NCI-H748 (cell line): Measurements from ENCODE around the gene SPAG6.
A peak's percentile ranks its signal among the peaks of the same experiment; 100 is the strongest.
"Not testable (repeated sequence)": the region's sequence is repeated elsewhere in the genome, so short reads cannot be mapped to it uniquely, and the experiment has no call there.

Experiments used
- DNase-seq: peaks from one replicate; lab custom pipeline; 2025; ENCODE audit not compliant: unreplicated experiment; lab: John Stamatoyannopoulos, UW

SPAG6 gene

DNA sequence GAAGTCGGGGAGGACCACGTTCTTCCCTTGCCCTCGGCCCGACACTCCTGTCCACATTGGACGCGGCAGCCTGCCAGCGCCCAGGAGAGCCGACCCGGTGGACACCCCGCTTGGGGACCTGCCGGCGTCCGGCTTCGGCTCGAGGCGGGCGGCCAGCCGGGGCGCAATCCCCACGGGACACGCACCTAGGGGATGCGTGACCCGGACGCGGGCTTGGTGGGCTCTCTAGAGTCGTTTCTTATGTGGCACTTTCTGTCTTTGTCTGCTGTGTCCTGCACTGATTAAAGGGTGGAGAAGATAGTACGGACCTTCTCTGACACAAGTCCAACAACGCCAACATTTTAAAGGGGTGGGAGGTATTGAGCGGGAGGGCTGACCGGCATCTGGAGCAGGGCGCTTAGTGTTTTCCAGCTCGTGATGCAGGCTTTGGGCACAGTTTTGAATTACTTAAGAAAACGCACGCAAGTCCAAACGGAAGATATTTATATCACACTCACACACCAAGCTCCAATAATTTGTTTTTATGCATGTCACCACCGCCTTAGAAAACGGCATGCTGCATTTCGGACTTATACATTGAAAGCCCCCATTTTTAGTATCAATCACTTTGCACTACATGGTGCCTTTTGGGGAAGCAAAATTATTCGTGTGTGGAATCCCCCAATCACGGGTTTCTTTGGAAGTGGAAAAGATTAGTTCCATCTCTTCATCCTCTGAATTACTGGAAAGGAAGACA lies 3.9 kb upstream of the SPAG6 start:
- peak; percentile 46 for DNase-seq

DNA sequence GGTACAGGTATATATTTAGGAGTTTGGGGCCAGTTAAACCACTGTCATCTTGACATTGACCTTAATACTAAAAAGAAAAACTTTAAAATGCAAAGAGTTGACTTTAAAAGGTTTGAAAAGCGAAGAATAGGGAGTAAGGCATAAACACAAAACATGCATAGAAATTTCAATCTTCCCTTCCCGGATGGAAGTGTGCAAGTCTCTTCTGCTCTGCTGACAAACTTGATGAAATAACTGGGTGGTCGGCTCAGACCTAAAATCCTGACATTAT lies 3.4 kb upstream of the SPAG6 start:
- no peak for DNase-seq

DNA sequence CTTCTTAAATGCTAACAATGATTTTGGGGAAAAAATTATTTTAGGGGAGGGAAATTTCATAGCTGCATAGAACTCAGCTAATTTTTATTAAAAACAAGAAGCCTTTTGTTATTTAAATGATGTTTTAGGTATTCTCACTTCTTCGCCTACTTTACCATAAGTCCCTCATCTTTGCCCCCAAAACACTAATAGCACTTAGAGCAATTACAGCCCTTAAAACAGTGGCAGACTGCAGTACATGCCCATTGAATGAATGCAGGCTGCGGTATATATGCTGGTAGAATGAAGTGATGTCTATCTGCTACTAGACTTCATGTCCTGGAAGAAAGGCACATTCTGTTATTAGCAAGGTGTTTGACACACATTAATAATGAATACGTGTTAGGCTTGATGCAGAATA lies 2.9 kb upstream of the SPAG6 start:
- DNase-seq = no peak

DNA sequence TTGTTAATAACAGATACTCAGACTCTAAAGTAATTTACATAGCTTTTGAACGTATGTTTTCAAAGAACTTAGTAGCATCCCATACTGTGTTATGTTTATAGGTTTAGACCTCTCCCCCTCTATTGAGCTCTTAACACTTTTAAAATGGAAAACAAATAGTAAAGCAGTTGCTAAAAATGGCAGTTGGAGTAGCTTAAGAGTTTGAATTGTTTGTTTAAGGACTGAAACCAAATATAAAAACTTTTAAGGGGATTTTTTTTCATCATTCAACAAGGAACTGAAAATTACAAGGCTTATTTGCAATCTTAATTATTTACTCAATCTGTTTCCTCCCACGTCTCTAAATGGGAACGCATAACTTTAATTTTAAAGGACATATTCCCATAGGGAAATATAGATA lies 1.6 kb upstream of the SPAG6 start:
- DNase-seq = no peak

DNA sequence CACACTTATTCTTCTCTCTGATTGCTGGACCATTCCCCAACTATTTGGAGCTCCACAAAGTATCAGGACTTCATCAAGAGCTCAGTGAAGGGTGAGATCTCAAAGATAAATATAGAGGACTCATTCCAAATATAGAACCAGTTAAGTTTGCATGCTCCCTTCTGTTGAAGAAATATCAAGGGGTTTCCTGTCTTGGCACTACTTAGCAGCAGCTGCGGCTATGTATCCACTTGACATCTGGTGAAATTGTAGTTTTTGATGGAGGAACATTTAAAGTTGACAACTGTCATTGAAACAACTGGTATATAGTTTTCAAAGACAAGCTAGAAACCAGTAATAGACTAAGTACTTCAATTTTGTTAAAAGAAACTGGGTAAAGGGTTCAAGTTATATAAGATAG lies 1.0 kb upstream of the SPAG6 start:
- no peak for DNase-seq

GRCh38 chr10:22344781-22345300 lies 455 bp upstream of the SPAG6 start:
- DNase-seq = no peak

DNA sequence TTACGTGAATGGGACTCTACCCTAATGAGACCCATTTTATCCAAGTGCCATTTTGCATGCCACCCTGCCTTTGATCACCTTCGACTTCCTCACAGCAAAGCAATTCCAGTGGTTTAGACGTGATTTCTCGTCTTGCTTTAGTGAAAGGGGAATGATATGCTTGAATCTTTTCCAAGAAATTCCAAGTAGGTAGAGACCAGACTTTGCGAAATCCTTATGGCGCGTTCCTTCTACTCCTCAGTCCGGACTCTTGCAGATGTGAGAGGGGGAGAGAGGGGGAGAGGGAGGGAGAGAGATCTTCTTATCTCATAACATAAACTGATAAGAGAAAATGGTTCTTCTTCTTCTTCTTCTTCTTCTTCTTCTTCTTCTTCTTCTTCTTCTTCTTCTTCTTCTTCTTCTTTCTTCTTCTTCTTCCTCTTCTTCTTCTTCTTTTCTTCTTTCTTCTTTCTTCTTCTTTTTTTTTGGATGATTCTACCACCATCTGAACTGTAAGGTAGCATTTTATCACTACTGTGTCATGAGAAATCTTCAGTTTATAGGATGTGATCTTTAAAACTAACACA lies 883 bp downstream of the SPAG6 start:
- DNase-seq = no peak

DNA sequence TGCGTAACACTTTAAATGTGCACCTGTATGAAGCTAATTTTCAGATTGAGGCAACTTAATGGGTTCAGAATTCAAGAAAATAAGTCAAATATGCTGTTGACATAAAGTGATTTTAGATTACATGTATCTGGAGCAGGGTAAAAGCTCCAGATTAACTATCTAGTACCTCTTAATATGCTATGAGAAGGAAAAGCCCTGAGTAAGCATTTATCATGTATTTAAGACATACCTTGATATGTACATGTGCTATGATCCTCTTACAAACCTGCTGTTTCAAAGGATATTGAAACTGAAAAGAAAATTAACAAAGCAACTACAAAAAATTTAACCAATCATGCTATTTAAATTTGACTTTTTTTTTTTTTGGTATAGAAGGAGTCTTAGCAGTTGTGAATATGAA lies 4.5 kb downstream of the SPAG6 start:
- no peak for DNase-seq

DNA sequence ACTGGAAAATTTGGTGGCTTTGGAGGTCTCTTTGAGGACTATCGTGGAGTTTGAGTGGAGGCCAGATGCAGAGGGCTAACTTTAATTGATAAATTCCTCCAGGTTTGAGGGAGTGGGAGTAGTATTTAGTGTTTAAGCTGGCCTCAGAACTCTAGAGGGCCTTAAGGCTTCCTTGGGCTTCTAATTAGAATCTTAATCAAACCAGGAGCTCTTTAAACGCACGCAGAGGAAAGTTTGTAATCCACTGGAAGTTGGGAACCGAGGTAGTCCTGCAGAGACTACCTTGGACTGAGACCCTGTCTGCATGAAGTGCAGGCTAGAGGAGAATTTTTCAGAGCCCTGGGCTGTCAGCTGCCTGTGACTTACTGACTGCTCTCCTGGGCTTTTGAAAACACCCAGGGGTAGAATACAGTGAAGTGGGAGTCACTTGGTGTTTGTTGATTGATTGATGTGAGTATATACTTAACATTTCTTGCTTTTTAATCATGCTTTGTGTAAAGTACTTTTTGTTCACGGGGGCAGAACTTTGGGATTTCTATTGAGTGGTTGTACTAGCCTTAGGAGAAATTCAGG lies 5.9 kb downstream of the SPAG6 start:
- DNase-seq = no peak

DNA sequence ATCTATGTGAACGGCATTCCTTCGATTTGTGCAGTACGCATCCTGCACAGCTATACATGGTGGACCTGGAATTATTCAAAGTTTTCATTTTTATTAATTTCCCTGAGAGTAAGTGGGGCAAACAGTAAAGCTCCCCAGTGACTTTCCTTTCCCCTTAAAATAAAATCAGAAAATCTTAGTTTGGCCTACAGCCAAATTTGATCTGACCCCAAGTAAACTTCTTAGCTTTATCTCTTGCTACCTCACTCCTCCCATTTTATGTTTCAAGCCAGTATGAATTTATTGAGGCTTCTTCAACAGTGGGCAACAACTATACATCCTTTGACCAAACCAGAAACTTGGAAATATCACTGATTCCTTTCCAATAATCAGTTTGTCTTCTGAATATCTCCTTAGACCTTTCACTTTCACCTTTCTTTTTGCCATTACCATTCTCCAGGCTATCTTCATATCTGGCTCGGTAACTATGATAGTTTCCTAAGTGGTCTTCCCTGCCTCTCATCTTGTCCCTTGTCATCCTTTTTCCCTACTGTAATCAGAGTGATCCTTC lies 11.1 kb downstream of the SPAG6 start:
- no peak for DNase-seq

GRCh38 chr10:22357770-22358169 lies 12.5 kb downstream of the SPAG6 start:
- DNase-seq = not testable (repeated sequence)

DNA sequence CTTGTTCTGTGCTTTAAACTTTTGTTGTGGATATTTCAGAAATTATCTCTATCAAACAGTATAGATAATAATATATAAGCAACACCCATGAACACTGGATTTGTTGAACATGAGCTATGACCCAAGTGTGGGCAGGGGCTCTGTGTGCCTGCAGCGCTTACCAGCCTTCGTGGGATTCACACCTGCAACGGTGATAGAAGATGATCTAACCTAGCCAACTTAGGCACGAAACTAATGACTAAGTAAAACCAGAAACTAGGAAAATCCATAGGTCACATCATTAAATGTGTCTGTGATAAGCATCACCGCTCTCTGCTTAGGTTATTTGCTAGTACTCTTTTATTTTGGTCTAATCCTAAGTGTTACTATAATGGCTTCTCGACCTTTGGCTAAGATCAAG lies 18.0 kb downstream of the SPAG6 start:
- DNase-seq = no peak

DNA sequence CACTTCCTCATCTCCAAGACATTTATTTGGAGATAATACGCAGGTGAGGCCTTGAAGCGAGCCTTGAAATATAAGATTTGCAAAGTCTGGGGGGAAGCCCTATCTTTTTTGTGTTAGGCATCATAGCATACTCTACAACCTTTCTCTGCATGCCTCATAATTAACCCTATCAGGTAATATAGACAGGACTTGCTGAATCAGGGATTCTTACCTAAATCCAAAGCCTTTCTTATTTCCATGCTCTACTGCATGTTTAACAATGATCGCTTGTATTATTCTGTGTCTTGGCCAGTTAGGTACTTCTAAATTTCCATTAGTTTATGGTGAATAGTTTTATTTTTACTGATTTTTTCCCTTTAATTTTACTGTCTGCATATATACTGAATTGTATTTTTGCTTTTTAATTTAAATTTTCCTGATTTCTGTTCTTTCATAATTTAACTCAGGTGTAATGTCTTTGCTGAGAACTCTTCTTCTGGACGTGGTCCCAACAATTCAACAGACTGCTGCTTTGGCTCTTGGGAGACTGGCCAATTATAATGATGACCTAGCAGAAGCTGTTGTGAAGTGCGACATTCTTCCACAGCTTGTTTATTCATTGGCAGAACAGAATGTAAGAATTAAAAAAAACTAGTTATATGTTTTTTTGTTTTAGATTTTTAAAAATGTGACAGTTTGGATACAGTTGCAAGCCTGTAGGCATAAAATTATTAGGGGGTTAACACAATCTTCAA lies 19.3 kb downstream of the SPAG6 start:
- DNase-seq = no peak

DNA sequence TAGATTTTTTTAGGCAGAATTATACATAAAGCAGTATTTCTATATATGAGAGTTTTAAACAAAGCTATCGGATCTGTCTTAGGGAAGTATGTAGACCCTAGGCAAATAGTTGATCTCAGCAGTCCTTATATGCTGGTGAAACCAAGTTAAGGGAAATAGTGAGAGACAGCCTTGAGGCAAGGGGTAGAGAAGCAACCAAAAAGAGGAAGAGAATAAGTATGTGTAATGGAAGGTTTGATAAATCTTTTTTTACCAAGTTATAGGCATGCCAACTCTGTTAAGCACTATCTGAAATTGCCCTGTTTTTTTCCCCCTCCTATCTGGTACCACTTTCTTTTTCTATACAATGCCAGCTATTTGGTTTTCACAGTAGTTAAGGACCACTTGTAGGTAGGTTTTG lies 19.9 kb downstream of the SPAG6 start:
- no peak for DNase-seq

GRCh38 chr10:22365644-22366434 lies 20.5 kb downstream of the SPAG6 start:
- DNase-seq = no peak

GRCh38 chr10:22366435-22366703 lies 21.1 kb downstream of the SPAG6 start:
- DNase-seq = no peak

DNA sequence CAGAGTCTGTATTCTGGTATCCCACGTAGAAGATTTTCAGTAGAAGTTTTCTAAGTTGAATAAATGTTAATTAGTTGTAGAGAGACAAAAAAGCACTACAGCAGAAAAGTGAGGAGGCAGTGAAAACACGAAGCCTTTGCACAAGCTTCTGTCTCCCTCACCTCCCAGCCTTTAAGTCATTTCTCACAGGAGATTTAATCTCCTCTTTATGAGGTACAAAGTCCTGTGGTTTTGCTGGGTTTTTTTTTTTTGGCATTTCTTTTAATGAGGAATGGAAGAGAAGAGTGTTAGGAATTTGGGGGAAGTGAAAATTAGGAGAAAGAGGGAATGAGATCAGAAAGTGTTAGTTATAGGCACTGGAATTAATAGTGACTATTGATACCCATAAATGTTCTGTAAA lies 21.5 kb downstream of the SPAG6 start:
- no peak for DNase-seq

- DNase-seq = no peak
Measured at GRCh38 chr10:22367471-22367870, 22.2 kb downstream of the SPAG6 start.

- no peak for DNase-seq
Measured at GRCh38 chr10:22368402-22368801, 23.1 kb downstream of the SPAG6 start.

DNA sequence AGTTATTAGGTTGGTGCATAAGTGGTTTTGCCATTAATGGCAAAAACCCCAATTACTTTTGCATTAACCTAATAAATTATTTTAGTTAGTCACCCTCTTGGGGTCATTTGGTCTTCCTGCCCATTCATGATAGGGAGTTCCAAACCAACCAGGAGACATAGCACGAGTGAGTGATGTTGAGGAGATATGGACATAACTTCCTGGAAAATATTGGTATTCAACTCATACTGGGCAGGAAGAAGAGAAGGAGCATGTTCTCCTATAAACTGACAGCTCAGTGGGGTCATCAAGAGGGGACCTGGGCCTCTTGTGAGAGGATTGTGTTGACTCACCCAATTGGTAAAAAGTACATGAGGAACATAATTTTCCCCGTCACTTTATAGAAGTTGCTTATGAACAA lies 23.7 kb downstream of the SPAG6 start:
- DNase-seq = no peak

GRCh38 chr10:22369434-22370072 lies 24.3 kb downstream of the SPAG6 start:
- no peak for DNase-seq
